Frontal cortex (tissue), 4 donors: ENCODE data around the gene PHLDA3. TPM values are rescaled to one million over a fixed set of nuclear protein-coding genes. Genes with fewer than 3 reads are reported as not detected.

Source experiments
- DNase-seq, 2 donors: peaks; one replicate each; pipeline ENCODE4 v3.0.0; 2012; ENCODE audit warnings: low spot score in 2 of 2
- FAIRE-seq: peaks from 2 replicates; lab custom pipeline; 2012; peaks lifted over from hg19 to GRCh38; lab: Jason Lieb, UNC
- total RNA-seq: library from RNA; depleted of rRNA; stranded (reverse); fragments of >200 nt; gene quantifications from one replicate; pipeline ENCODE4 v1.2.3, GENCODE V29; 2014
- donor health status: control.
- donor health status: control.
- donor health status: control.

PHLDA3 gene
- total RNA-seq, 1 donor from 2014 or later: 5.7 TPM

DNA sequence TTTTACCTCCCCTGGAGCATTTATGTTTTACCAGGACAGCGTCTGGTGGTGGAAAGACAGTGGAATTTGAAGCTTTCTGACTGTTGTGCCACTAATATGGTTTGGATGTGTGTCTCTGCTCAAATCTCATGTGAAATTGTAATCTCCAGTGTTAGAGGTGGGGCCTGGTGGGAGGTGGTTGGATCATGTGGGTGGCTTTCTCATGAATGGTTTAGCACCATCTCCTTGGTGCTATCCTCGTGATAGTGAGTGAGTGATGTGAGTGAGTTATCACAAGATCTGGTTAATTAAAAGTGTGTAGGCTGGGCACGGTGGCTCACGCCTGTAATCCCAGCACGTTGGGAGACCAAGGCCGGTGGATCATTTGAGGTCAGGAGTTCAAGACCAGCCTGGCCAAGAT lies 23.7 kb downstream of the PHLDA3 start:
- DNase-seq: no peak

DNA sequence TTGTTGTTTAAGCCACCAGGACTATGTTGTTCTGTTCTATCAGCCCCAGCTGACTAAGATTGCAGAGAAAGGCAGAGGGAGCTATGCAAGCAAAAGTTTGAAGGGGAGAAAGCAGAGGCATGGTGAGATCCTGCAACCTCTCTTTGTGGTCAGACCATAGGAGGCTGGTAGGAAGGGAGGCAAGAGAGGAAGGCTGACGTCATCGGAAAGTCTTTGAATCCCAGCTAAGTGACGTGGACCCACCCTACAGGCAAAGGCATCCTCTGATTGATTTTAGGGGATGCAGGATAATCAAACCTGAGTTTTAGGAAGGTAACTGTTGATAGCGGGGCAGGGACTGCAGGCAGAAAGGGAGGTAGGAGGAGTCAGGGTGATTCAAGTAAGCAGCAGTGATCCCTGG lies 24.2 kb downstream of the PHLDA3 start:
- no peak for FAIRE-seq

More for the DNA sequence above, 23.7 kb downstream of the PHLDA3 start:
- no peak for FAIRE-seq

DNA sequence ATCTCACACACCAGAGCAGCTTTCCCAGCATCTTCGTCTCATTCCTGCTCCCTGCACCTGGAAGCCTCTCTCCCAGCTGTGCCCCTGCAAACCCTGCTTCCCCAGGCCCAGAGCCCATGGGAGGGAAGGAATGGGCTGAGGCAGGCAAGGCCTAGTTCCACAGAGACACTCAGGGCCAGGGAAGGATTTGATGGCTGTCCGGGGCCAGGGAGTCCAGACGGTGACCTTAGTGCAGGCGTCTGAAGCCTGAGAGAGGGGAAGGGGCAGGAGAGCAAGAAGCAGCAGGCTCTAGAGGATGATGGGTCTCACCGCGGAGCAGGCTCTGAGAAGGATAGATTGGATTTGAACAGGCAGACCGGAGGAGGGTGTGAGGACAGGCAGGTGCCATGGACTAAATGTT lies 25.2 kb downstream of the PHLDA3 start:
- FAIRE-seq: no peak
- DNase-seq: no peak

More for the DNA sequence above, 24.2 kb downstream of the PHLDA3 start:
- DNase-seq: no peak

DNA sequence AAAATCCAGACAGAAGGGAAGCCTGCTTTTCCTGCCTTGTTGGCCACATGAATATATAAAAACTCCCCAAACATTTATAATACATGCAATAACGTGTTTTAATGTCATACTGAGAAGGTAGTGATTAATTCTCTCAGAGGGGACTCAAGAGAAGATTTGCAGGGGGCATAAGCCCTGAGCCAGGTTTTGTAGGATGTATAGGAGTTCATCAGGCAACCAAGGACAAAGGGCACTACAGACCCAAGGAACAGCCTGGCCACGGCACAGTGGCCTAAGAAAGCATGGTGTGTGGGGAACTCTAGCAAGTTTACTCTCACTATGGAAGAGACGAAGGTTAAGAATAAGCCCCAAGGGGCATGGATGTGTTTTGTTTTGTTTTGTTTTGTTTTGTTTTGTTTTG lies 32.0 kb downstream of the PHLDA3 start:
- FAIRE-seq (no peak), DNase-seq (no peak)

DNA sequence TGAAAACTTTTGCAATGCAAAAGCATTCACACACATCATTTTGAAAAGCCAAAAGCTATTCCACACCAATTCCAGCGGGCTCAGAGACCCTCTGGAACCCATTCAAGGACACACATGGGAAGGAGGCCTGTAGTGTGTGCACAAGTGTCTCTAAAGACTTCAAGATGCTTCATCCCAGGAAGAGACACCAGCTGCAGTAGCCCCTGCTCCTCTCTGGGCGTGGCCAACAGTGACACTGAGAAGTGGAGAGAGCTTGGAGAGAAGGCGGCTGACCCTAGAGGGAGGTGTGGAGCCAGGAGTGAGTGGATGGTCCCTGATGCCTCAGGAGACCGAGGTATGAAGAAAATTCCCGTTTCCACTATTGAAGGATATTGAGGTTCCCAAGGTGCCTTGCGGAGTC lies 32.6 kb downstream of the PHLDA3 start:
- FAIRE-seq: no peak
- DNase-seq: no peak

DNA sequence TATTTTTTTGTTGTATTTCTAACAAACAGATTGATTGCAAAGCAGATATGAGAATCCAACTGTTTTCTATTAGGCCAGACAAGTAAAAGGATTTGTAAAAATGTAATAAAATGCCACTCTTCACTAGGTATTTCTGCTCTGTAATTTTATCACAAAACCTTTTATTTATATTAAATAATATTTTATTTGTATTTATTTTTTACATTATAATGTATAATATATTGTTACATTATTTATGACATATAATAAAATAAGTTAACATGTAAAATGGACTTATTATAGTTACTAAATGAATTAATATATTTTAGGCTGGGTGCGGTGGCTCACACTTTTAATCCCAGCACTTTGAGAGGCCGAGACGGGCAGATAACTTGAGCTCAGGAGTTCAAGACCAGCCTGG lies 34.7 kb downstream of the PHLDA3 start:
- peak; percentile 57 for FAIRE-seq
- DNase-seq: no peak

DNA sequence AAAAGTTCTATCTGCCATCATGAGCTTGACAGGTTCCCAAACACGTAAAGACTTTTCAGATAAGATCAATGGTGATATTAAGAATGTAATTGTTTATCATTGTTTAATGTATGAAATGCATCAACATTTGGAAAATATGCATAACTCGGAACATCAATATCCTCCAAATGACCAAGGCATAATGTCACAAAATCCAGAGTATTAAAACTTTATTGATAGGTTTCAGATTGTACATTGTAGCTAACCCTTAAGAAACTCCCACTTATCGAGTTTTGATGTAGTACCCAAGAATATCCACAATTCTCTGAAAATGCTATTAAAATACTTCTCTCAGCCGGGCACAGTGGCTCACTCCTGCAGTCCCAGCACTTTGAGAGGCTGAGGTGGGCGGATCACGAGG lies 35.4 kb downstream of the PHLDA3 start:
- FAIRE-seq: no peak
- DNase-seq: no peak

DNA sequence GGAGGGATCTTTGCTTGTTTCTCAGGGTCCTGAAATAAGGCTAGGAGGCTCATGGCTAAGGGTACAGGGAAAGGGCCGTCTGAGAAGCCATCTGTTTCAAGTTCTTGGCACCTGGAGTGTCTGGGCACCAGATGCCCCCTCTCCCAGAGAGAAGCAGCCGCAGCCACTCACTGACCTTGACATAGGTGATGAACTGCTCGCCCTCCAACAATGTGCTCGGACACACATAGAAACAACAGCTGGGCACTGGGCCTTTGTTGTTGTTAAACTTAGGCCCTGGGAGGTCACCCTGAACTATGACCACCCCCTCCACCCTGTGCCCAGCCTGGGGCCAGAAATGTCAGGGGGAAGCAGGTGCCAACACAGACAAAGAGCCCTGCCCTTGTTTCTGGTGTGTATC lies 38.2 kb downstream of the PHLDA3 start:
- no peak for DNase-seq
- FAIRE-seq: no peak

DNA sequence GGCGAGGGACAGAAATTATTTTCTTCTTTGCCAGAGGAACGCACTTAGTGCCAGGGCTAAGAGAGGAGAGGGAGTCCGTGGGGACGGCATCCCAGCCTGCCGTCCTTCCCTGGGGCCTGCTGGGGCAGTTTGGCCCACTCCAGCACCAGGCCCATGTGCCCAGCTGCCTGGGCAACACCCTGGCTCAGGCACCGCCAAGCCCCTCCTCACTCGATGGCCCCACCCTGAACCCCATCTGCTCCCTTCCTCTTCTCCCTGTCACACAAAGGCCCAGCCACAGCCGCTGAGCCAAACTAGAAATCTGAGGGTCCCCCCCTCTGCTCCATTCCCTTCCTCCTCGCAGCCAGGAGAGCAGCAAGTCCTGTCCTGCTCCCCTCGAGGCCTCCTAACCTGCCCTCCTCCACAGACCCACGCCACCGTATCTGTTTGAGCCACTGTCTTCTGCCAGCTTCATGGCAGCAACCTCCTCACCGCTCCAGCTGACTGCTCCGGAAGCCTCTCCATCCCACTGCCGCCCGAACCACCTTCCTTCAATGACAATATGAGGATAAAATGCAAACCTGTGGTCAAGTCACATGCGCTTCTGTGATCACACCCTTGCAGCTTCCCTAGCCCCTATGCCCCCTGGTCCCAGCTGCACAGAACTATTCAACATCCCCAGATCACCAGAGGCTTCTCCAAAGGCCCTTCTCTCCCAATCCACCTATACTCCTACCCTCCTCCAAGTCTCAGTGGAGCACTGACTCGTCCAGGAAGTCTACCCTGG lies 39.1 kb downstream of the PHLDA3 start:
- no peak for FAIRE-seq
- no peak for DNase-seq

DNA sequence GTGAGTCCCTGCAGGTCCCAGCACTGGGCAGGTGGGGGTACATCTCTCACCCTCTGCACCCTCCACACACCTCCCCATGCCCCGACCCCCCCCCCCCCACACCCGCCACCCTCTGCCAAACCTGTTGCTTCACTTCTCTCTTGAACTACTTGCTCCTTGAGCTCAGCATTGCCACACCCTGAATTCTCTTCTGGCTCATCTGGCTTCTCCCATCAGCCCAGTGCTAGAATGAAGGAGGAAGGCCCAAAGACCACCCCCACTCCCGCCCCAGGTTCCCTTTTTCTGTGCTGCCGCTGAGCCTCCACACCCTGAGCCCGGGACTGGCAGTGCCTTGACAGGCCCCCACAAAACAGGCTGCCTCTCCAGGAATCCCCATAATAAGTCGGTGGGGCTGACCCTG lies 41.0 kb downstream of the PHLDA3 start:
- DNase-seq (no peak), FAIRE-seq (no peak)

DNA sequence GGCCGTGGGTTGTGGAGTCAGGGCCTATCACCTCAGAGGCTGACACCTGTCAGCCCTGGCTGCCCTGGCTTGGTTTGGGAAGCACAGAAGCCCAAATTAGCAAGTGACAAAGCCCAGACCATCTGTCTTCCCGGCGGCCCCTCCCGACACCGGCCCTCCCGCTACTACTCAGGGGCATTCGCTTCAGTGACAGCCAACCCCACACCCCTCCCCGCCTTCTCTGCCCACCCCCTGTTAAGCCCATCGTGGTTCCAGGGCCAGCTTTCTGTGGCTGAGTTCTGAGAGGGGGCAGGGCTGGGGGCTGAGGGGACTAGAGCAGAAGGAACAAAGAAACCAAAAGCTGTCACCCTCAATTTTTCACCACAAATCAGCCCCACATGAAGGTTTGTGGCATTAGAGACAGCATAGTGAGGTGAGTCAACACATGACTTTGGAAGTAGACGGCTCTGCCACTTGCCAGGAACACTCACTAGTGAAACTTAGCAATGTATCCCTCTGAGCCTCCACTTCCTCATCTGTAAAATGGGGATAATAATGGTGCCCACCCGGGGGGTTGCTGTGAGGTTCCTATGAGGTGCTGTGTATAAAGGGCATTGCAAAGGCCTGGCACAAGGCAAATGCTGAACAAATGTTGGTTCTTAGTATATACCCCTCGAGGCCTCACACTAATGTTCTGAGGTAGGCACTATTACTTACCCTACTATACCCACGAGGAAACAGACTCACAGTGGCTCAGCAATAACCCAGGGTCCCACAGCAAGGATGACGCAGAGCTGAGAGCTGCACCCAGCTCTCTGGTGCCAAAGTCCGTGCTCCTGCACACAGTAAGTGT lies 42.3 kb downstream of the PHLDA3 start:
- DNase-seq (no peak), FAIRE-seq (no peak)

DNA sequence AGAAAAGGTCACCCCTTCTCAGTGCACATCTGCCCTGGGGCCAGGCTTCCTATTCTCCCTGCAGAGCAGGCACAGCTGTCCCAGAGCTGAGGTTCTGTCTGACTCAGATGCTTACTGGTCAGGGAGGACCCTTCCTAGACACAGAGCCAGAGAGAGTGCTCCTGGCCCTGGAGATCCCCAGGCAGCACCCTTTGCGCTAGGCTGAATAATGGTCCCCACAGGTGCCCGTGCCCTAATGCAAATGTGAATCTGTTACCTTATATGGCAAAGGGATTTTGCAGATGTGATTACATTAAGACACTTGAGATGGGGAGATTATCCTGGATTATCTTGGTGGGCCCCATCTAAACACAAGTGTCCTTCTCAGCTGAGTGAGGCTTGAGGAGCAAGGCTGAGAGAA lies 44.8 kb downstream of the PHLDA3 start:
- DNase-seq (no peak), FAIRE-seq (no peak)

DNA sequence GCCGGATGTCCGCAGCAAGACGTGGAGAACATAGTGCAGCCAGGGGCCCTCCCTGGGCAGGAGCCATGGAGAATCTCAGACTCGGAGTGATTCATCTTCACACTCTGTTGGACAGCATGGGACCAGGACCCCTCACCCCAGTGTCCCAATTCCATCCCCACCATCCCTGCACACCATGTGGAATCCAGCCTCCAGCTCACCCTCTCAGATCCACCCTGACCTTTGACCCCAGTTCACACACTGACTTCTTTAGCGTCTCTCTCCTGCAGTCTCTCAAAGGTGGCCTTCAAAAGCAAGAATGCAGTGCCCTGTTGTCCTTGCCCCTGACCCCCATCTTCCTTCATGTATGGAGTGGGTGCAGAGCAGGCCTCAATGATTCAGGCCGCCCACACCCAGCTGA lies 45.3 kb downstream of the PHLDA3 start:
- no peak for FAIRE-seq
- no peak for DNase-seq

DNA sequence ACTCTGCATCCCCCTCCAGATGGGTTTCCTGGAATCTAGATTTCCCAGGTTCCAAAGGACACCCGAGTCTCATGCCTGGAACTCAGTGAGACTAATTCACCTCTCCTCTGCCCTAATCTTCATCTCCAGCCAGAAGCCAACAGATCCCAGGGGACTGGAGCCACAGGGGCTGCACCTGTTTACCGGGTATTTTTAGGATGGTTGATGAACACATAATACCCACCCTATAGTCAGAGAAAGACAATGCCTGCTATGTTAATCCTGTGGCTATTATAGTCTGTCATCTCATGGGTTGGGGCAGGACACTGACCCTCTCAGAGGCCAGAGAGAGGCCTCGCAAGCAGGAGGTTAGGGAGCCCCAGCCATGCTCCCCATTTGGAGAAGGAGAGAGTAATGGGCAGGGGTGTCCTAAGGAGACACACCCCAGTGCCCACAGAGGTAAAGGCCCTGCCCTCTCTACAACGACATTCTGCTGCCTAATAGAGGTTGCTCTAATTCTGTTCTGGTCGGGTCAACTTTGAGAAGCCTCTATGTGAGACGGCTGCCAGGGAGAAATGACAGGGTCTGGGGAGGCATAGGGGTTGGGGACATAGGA lies 46.5 kb downstream of the PHLDA3 start:
- DNase-seq: no peak
- FAIRE-seq: no peak

DNA sequence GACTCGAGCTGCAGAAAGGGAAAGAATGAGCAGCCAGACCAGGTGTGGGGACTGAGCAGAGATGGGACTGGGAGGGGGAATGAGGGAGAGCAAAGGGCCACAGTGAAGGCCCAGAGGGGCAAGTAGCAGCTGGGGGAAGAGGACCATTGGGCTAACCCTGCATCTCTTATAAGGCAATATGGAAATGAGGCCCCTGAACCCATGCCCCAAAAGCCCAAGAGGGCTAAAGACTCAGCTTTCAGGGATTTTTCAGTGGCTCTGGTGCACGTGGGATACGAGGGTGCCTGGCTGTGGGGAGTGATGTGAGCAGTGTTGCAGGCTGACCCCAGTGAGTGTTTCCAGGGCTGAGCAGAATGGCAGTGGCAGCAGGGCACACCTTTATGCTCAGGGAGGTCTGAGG lies 47.0 kb downstream of the PHLDA3 start:
- FAIRE-seq (no peak), DNase-seq (no peak)

DNA sequence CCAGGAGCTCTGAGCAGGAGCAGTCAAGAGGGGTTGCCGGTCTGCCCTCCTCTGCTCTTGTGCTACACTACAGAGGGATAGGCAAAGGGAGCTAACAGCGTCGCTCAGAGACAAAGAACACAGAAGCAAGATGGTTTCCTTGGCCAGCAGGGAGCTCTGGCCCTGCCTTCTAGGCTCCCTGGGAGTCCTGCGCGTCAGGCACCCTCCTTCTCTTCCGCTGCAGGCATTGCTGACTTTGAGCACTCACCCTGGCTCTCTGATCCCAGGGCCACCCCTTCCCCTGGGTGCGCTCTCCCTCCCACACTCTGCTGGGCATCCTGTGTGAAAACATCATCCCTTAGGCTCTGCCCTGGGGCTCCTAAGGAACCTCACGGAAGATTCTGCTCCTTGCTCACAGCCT lies 47.9 kb downstream of the PHLDA3 start:
- FAIRE-seq (no peak), DNase-seq (no peak)

DNA sequence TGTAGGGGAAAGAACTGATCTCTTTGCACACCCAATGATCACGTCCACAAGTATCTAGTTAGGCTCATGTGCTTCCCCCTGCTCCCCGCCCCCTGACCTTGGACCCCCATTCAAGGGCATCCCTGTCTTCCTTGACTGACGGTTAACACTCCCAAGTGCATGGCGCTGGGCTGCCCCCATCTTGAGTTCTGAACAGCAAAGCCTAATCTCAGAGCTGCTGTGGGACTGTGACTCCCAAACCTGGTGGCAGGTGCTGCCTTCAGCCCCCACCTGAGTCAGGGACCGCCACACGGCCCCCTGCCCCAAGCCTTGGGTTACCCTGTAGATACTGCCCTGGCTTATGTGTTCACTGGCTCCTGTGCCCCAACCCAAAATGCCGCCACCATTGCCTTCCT lies 48.4 kb downstream of the PHLDA3 start:
- FAIRE-seq: no peak

DNA sequence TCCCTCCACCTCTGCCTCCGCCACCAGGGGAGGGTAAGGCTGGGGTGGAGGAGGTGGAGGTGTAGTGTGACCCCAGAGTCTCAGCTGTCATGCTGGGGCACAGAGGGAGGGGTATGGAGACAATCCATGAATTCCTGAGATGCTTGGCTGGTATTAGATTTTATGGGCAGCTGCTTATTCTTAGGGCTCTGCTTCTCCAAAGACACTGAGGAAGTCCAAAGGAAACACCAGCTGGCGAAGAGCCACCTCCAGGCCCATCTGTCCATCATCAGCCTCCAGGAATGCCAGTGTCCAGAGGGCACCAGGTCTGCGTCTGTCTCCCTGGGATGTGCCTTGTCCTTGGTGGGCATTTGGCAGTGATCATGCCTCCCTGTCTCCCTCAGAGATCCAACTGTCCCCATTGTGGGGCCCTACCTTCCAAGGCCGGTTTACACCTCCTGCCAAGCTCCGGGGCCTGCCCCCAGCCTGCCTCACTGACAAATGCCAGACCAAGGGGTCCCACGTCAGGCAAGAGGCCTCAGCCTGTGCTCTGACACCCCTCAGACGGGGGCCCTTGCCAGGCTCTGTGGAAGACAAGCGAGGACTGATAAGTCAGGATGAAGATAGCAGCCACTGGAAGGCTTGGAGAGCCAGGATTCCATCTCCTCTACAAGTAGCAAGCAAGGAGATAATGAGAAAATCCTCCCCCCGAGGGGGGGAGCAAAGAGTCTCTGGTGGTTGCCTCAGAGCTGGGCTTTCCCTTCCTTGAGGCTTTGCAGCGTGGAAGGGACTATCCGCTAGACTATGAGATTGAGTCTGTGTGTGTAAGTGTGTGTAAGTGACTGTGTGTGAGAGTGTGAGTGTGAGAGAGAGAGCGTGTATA lies 49.0 kb downstream of the PHLDA3 start:
- DNase-seq: no peak
- no peak for FAIRE-seq

More for the DNA sequence above, 48.4 kb downstream of the PHLDA3 start:
- DNase-seq: no peak

DNA sequence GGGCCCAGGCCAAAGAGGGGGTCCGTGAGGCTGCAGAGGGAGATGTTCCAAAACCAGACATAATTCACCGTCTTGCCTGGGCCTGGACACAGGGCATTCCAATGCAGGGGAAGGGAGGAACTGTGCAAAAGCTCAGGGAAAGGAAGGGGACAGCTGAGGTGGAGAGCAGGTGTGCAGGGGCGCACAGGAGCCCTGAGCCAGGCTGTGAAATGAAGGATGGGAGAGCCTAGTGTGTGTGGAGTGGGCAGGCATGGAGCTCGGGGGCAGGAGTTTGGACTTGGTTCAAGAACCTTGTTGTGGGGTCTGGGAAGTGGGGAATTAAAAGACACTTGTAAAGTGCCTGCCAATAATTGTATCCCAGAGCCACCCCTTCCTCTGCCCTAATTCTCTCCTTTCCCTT lies 49.7 kb downstream of the PHLDA3 start:
- no peak for FAIRE-seq
- no peak for DNase-seq

DNA sequence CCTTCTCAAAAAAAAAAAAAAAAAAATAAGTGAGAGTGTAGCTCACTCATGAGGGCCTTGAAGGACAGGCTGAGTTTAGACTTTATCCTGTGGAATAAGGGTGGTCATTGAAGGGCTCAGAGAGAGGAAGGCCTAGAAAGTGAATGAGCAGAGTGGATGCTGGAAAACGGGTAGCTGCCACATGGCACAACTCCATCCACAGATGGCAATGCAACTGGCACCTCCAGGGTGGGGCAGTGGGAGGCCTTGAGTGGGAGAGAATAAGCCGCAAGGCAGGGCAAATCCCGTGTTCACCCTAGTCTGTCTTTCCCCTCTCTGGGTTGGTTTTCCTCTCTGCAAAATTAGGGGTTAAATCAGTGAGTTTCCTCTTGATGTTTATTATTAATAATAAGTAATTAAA lies 50.5 kb downstream of the PHLDA3 start:
- DNase-seq: no peak

More for the DNA sequence above, 50.5 kb downstream of the PHLDA3 start:
- no peak for FAIRE-seq
